Natural killer cell (primary cell): ENCODE results near the gene RAB6D. TPM values are rescaled to one million over a fixed set of nuclear protein-coding genes. Genes with fewer than 3 reads are reported as not detected.
"Not testable (repeated sequence)": the region's sequence is repeated elsewhere in the genome, so short reads cannot be mapped to it uniquely, and the experiment has no call there.

Experiments used
- ATAC-seq, 3 donors: fragments of 150-1000 bp in 2 of 3; fragments of 200-7000 bp in 1 of 3; cut with Tn5 transposase; 1 replicate in 1 of 3; 2 replicates in 2 of 3; pipeline ENCODE4 v1.10.0; 2021; ENCODE audit warnings: mild to moderate bottlenecking in 2 of 3, moderate library complexity in 2 of 3
- DNase-seq, 2 donors: peaks; one replicate each; pipeline versions ENCODE4 v3.0.0 to v3.0.0-alpha.2; 2013 to 2021; ENCODE audit warnings: mixed read lengths in 1 of 2
- H3K27ac ChIP-seq: one replicate; pipeline ENCODE4 v1.5.1; 2013; ENCODE audit warnings: mild to moderate bottlenecking, low read length
- H3K27me3 ChIP-seq: one replicate; pipeline ENCODE4 v1.6.1; 2013; ENCODE audit warnings: low read length; ENCODE audit not compliant: control insufficient read depth, insufficient read depth
- H3K36me3 ChIP-seq: one replicate; pipeline ENCODE4 v1.6.1; 2013; ENCODE audit warnings: low read length; ENCODE audit not compliant: control insufficient read depth, insufficient read depth
- H3K4me1 ChIP-seq: one replicate; pipeline ENCODE4 v1.6.1; 2013; ENCODE audit warnings: low read length; ENCODE audit not compliant: control insufficient read depth, insufficient read depth
- H3K4me3 ChIP-seq: one replicate; pipeline ENCODE4 v1.5.1; 2013; ENCODE audit warnings: low read length
- H3K9me3 ChIP-seq: one replicate; pipeline ENCODE4 v1.6.1; 2013; ENCODE audit warnings: low read length; ENCODE audit not compliant: control insufficient read depth, insufficient read depth
- H3K27ac Mint-ChIP-seq, 2 donors: one replicate each; pipeline ENCODE4 v1.8.0; 2022; ENCODE audit warnings: mild to moderate bottlenecking in 2 of 2, mixed read lengths in 2 of 2, moderate library complexity in 1 of 2
- H3K27me3 Mint-ChIP-seq, 2 donors: one replicate each; pipeline ENCODE4 v1.8.0; 2022; ENCODE audit warnings: low read depth in 2 of 2, mixed read lengths in 2 of 2
- H3K36me3 Mint-ChIP-seq: one replicate; pipeline ENCODE4 v1.8.0; 2022; ENCODE audit warnings: mixed read lengths
- H3K4me1 Mint-ChIP-seq, 2 donors: one replicate each; pipeline ENCODE4 v1.8.0; 2022; ENCODE audit warnings: mixed read lengths in 2 of 2
- H3K4me3 Mint-ChIP-seq: one replicate; pipeline ENCODE4 v1.8.0; 2022; ENCODE audit warnings: mild to moderate bottlenecking, moderate library complexity, mixed read lengths
- H3K9me3 Mint-ChIP-seq, 2 donors: one replicate each; pipeline ENCODE4 v1.8.0; 2022; ENCODE audit warnings: mixed read lengths in 2 of 2
- CTCF ChIP-seq: fragments of 200-600 bp; IDR thresholded peaks from one replicate; pipeline ENCODE4 v1.8.0; 2022; ENCODE audit warnings: antibody characterized with exemption
- WGBS: methylation state at CpG from one replicate; pipeline ENCODE4 v1.1.7; 2013; ENCODE audit warnings: missing lambda C conversion rate; ENCODE audit not compliant: insufficient coverage; 5-methylcytosine and 5-hydroxymethylcytosine counted together
- intact Hi-C: fragments of 100-400 bp; cut with micrococcal nuclease; formaldehyde crosslinking; loops from one replicate; pipeline ENCODE4 v1.14.2; 2022
- total RNA-seq, 4 donors: library from RNA; stranded (reverse); fragments of 120-200 nt in 1 of 4; gene quantifications; one replicate each; pipeline versions ENCODE4 v1.2.3 to v1.2.4, GENCODE V29; 2013 to 2022

The RAB6D gene
- total RNA-seq, 3 donors from 2014 or later (not counting 1 experiment from before 2014, with no cell fraction given): not detected

DNA sequence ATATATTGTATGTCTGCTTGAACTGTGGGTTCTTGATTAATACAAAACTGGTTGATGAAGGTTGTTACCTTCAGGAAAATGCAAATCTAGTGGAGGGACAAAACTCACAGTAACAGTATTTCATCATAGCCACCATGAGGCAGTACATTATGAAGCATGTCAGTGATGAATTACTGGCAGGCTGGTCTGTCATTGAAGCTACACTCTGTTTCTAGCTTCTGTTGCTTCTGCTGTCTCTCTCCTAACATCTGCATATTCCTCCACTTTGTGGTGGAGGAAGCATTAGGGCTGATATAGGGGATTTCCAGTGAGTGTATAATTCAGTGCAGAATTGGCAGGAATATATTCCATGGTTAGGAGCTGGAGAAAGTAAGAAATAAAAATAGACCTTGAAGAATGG, 44.2 kb upstream of the RAB6D start:
- DNase-seq (no peak), ATAC-seq (no peak)
- H3K4me1 Mint-ChIP-seq: peaks cover 0 to 4% of the 10 kb centered on the region in 2 donors
- Histone ChIP-seq H3K4me3 (no peak overlapping the region), H3K27me3 (no peaks in the 10 kb centered on the region), H3K36me3 (no peaks in the 10 kb centered on the region), H3K27ac (no peak overlapping the region), H3K9me3 (no peaks in the 10 kb centered on the region), H3K4me1 (no peaks in the 10 kb centered on the region)
- peaks cover 18 to 41% of the 10 kb centered on the region in 2 donors for H3K27me3 Mint-ChIP-seq
- no peaks in the 10 kb centered on the region for H3K9me3 Mint-ChIP-seq
- TF ChIP-seq CTCF: no peak
- H3K36me3 Mint-ChIP-seq: no peaks in the 10 kb centered on the region
- no peak overlapping the region for H3K4me3 Mint-ChIP-seq
- no peak overlapping the region for H3K27ac Mint-ChIP-seq
- intact Hi-C loops: no loop called here

DNA sequence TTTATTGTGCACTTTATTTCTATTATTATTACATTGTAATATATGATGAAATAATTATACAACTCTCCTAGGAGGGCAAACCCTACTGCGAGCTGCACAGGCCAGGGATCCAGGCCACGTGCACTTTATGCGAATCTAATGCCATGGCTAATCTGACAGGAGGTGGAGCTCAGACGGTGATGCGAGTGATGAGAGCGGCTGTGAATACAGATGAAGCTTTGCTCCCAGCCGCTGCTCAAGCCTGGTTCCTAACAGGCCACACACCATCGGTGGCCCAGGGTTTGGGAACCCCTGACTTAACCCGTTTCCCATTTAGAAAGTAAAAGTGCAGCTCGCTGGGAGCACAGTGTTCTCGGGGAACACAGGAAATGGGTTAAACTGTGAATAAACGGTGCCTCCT, 40.8 kb upstream of the RAB6D start:
- Histone ChIP-seq H3K9me3 (no peaks in the 10 kb centered on the region), H3K27ac (no peak overlapping the region), H3K27me3 (no peaks in the 10 kb centered on the region), H3K4me1 (no peaks in the 10 kb centered on the region), H3K36me3 (no peaks in the 10 kb centered on the region), H3K4me3 (no peak overlapping the region)
- DNase-seq (no peak), ATAC-seq (no peak)
- Mint-ChIP-seq H3K27ac (no peak overlapping the region), H3K27me3 (peaks cover 18 to 47% of the 10 kb centered on the region in 2 donors), H3K36me3 (no peaks in the 10 kb centered on the region), H3K9me3 (no peaks in the 10 kb centered on the region), H3K4me1 (no peaks in the 10 kb centered on the region), H3K4me3 (no peak overlapping the region)
- intact Hi-C loops: no loop called here
- WGBS: 65% methylated on average over 12 of the region's 12 CpGs
- TF ChIP-seq CTCF: no peak

GRCh38 chr2:131402320-131403039, 38.5 kb upstream of the RAB6D start:
- intact Hi-C loops: no loop called here
- H3K9me3 ChIP-seq: no peaks in the 10 kb centered on the region
- DNase-seq: no peak
- H3K36me3 ChIP-seq: no peaks in the 10 kb centered on the region
- WGBS: 73% methylated on average over 4 of the region's 6 CpGs
- H3K9me3 Mint-ChIP-seq: no peaks in the 10 kb centered on the region
- no peaks in the 10 kb centered on the region for H3K27me3 ChIP-seq
- no peaks in the 10 kb centered on the region for H3K4me1 Mint-ChIP-seq
- peaks cover 6 to 25% of the 10 kb centered on the region in 2 donors for H3K27me3 Mint-ChIP-seq
- no peak overlapping the region for H3K27ac Mint-ChIP-seq
- H3K4me3 Mint-ChIP-seq: no peak overlapping the region
- H3K27ac ChIP-seq: no peak overlapping the region
- H3K4me1 ChIP-seq: no peaks in the 10 kb centered on the region
- no peaks in the 10 kb centered on the region for H3K36me3 Mint-ChIP-seq
- no peak overlapping the region for H3K4me3 ChIP-seq
- TF ChIP-seq CTCF: no peak
- ATAC-seq: no peak

DNA sequence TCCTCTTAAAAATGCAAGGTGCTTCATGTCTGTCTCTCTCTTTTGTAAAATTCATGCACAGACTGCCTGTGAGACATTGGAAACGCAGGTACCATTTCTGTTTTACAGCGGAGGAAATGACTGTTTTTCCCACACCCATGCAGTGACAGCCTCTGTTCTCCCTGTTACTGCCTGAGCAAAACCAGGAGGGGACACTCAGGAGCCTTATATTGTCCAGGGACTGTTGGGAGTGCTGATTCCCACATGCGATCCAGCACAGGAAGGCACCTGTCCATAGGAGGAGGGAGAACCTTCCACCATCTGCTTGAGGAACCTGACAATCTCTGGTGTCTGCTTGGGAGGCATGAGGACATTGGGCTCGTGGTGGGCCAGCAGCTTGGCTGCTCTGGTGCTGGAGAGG, 36.9 kb upstream of the RAB6D start:
- Histone ChIP-seq H3K4me1 (no peaks in the 10 kb centered on the region), H3K4me3 (no peak overlapping the region), H3K9me3 (no peaks in the 10 kb centered on the region), H3K27me3 (no peaks in the 10 kb centered on the region), H3K36me3 (no peaks in the 10 kb centered on the region), H3K27ac (no peak overlapping the region)
- no peaks in the 10 kb centered on the region for H3K4me1 Mint-ChIP-seq
- H3K4me3 Mint-ChIP-seq: no peak overlapping the region
- intact Hi-C loops: no loop called here
- no peak for DNase-seq
- WGBS: 73% methylated on average over 4 of the region's 4 CpGs
- H3K36me3 Mint-ChIP-seq: no peaks in the 10 kb centered on the region
- peaks cover 11 to 23% of the 10 kb centered on the region in 2 donors for H3K27me3 Mint-ChIP-seq
- no peak for TF ChIP-seq CTCF
- H3K27ac Mint-ChIP-seq: no peak overlapping the region
- H3K9me3 Mint-ChIP-seq: no peaks in the 10 kb centered on the region
- no peak for ATAC-seq

DNA sequence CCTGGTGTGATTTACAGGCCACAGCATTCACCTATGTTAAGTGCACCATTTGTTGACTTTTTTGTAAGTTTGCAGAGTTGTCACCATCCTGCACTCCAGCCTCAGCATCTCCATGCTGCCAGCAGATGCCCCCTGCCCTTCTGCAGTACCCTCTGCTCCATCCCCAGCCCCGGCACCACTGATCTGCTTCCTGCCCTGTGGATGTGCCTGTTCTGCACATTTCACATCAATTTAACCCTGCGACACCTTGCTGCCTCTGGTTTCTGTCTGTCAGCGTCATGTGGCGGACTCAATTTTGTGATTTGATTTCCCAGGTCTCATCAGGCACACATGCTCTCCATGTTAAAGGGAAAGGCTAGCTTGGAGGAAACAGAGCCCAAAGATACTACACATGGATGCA, 36.5 kb upstream of the RAB6D start:
- intact Hi-C loops, H3K27ac ChIP-seq, H3K4me1 Mint-ChIP-seq, ATAC-seq, H3K4me3 ChIP-seq, H3K4me3 Mint-ChIP-seq, H3K9me3 ChIP-seq, H3K27ac Mint-ChIP-seq, H3K9me3 Mint-ChIP-seq, H3K36me3 Mint-ChIP-seq, H3K36me3 ChIP-seq, H3K4me1 ChIP-seq, DNase-seq, H3K27me3 ChIP-seq: not testable (repeated sequence)
- peaks cover 15 to 23% of the 10 kb centered on the region in 2 donors for H3K27me3 Mint-ChIP-seq
- 90% methylated on average over 4 of the region's 4 CpGs for WGBS
